K562 (cell line): ENCODE data around the gene HOXB5. TPM values are rescaled to one million over a fixed set of nuclear protein-coding genes. Genes with fewer than 3 reads are reported as not detected.

Experiments used
- CREB3 ChIP-seq: fragments of 450-650 bp; conservative IDR thresholded peaks from 2 replicates; pipeline ENCODE4 v1.6.1; 2016; ENCODE audit warnings: missing genetic modification characterization, low read depth, mild to moderate bottlenecking, missing compliant biosample characterization, moderate library complexity
- DMBX1 ChIP-seq: fragments of 250-450 bp; sonication (Bioruptor Pico); IDR thresholded peaks from 2 replicates; pipeline ENCODE4 v1.8.0; 2022; ENCODE audit warnings: inconsistent platforms, mild to moderate bottlenecking, moderate library complexity, borderline replicate concordance
- EP300 ChIP-seq: IDR thresholded peaks from 2 replicates; pipeline ENCODE4 v1.6.1; 2012; ENCODE audit warnings: low read length, improper control_type of control experiment
- EP400 ChIP-seq: fragments of 450-650 bp; IDR thresholded peaks from 2 replicates; pipeline ENCODE4 v1.6.1; 2017; ENCODE audit warnings: antibody characterized with exemption, mild to moderate bottlenecking, moderate library complexity
- MITF ChIP-seq: IDR thresholded peaks from 2 replicates; pipeline ENCODE4 v1.6.1; 2014; ENCODE audit warnings: antibody characterized with exemption
- POLR2H ChIP-seq: IDR thresholded peaks from 2 replicates; pipeline ENCODE4 v1.6.1; 2016; ENCODE audit warnings: missing genetic modification characterization, low read depth, mild to moderate bottlenecking, control low read depth, missing compliant biosample characterization, moderate library complexity
- POLR3A ChIP-seq: IDR thresholded peaks from 2 replicates; pipeline ENCODE4 v1.6.1; 2011; ENCODE audit warnings: borderline replicate concordance, mild to moderate bottlenecking, moderate library complexity; ENCODE audit not compliant: insufficient read length, insufficient read depth; ENCODE audit errors: extremely low read depth
- RREB1 ChIP-seq: fragments of 250-450 bp; sonication (Bioruptor Pico); IDR thresholded peaks from 2 replicates; pipeline ENCODE4 v1.4.0; 2020
- SAFB2 ChIP-seq: fragments of 200-400 bp; formaldehyde crosslinking; IDR thresholded peaks from 2 replicates; pipeline ENCODE4 v1.6.1; 2018; ENCODE audit warnings: borderline replicate concordance, low read length, low read depth, moderate library complexity; ENCODE audit not compliant: severe bottlenecking
- SMARCA5 ChIP-seq: fragments of 450-650 bp; IDR thresholded peaks from 2 replicates; pipeline ENCODE4 v1.6.1; 2016
- STAG1 ChIP-seq: sonication (generic); formaldehyde crosslinking; IDR thresholded peaks from 2 replicates; pipeline ENCODE4 v1.5.0; 2020; ENCODE audit warnings: missing genetic modification reagents, borderline replicate concordance
- USF2 ChIP-seq: sonication (generic); formaldehyde crosslinking; IDR thresholded peaks from 2 replicates; pipeline ENCODE4 v1.5.0; 2020; ENCODE audit warnings: missing genetic modification reagents
- polyA plus RNA-seq, 8 experiments: library from polyadenylated mRNA; depleted of rRNA in 4 of 8; stranded (reverse) in 5 of 8; unstranded in 3 of 8; fragments of >200 nt; fragmentation: Nextera tagmentation in 2 of 8; fragmentation: Illumina TruSeq in 1 of 8; extraction: Ambion mirVana in 2 of 8; extraction: Trizol in 1 of 8; gene quantifications; 2 replicates each; pipeline versions ENCODE4 v1.2.1 to v1.2.3, GENCODE V29; 2011 to 2014; ENCODE audit warnings: inconsistent platforms in 1 of 8, missing spikeins in 1 of 8
- total RNA-seq, 7 experiments: library from RNA; depleted of rRNA in 6 of 7; stranded (reverse); fragments of >200 nt in 6 of 7; fragmentation: Illumina TruSeq in 2 of 7; extraction: Trizol in 2 of 7; gene quantifications; 2 replicates each; pipeline versions ENCODE4 v1.2.1 to v1.2.3, GENCODE V29; 2011 to 2021; ENCODE audit warnings: low replicate concordance in 1 of 7
- TF ChIP-seq, protein P1 (sequence below): sonication (generic); formaldehyde crosslinking; IDR thresholded peaks from 2 replicates; pipeline ENCODE4 v1.8.1; 2023; ENCODE audit warnings: mild to moderate bottlenecking, missing genetic modification reagents
- TF ChIP-seq, protein P2 (sequence below): IDR thresholded peaks from 2 replicates; pipeline ENCODE4 v1.6.1; 2011; ENCODE audit not compliant: insufficient read length; ENCODE audit errors: extremely low read depth
- TF ChIP-seq, protein P3 (sequence below): fragments of 250-450 bp; sonication (Bioruptor Pico); IDR thresholded peaks from 2 replicates; pipeline ENCODE4 v1.8.0; 2021; ENCODE audit warnings: moderate library complexity, mild to moderate bottlenecking, inconsistent platforms

The HOXB5 gene
- total and polyA plus RNA-seq, 9 of the 15 experiments (the other 6 are each of a cell fraction or from before 2014, with no cell fraction given): 0.24 to 2.7 (median 0.65) TPM

GRCh38 chr17:48545022-48545375, 48.6 kb downstream of the HOXB5 start, which contains the start of gene HOXB2 (continued):
- TF ChIP-seq, protein P1, sequence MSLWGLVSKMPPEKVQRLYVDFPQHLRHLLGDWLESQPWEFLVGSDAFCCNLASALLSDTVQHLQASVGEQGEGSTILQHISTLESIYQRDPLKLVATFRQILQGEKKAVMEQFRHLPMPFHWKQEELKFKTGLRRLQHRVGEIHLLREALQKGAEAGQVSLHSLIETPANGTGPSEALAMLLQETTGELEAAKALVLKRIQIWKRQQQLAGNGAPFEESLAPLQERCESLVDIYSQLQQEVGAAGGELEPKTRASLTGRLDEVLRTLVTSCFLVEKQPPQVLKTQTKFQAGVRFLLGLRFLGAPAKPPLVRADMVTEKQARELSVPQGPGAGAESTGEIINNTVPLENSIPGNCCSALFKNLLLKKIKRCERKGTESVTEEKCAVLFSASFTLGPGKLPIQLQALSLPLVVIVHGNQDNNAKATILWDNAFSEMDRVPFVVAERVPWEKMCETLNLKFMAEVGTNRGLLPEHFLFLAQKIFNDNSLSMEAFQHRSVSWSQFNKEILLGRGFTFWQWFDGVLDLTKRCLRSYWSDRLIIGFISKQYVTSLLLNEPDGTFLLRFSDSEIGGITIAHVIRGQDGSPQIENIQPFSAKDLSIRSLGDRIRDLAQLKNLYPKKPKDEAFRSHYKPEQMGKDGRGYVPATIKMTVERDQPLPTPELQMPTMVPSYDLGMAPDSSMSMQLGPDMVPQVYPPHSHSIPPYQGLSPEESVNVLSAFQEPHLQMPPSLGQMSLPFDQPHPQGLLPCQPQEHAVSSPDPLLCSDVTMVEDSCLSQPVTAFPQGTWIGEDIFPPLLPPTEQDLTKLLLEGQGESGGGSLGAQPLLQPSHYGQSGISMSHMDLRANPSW (CRISPR knock-in tag): no peak
- TF ChIP-seq CREB3 (tag) (no peak), POLR2H (tag) (peak; percentile 18; the same call in 1 of the 2 replicates), RREB1 (no peak), DMBX1 (no peak), STAG1 (CRISPR knock-in tag) (no peak), EP300 (no peak), SMARCA5 (no peak), EP400 (no peak), USF2 (CRISPR knock-in tag) (peak; percentile 80), MITF (no peak), SAFB2 (no peak), POLR3A (no peak)
- TF ChIP-seq, protein P2, sequence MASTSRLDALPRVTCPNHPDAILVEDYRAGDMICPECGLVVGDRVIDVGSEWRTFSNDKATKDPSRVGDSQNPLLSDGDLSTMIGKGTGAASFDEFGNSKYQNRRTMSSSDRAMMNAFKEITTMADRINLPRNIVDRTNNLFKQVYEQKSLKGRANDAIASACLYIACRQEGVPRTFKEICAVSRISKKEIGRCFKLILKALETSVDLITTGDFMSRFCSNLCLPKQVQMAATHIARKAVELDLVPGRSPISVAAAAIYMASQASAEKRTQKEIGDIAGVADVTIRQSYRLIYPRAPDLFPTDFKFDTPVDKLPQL: peak; percentile 3
- TF ChIP-seq, protein P3, sequence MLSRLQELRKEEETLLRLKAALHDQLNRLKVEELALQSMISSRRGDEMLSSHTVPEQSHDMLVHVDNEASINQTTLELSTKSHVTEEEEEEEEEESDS: no peak
